Activated CD8-positive, alpha-beta memory T cell treated with anti-CD3 and anti-CD28 coated beads, Interleukin-2, amount 50 U/mL, for 1 hour (primary cell): Measurements from ENCODE around the gene DIP2B.

Experiments
- DNase-seq: peaks from one replicate; pipeline ENCODE4 v3.0.0-alpha.2; 2020; ENCODE audit errors: extremely low read depth

The DIP2B gene

DNA sequence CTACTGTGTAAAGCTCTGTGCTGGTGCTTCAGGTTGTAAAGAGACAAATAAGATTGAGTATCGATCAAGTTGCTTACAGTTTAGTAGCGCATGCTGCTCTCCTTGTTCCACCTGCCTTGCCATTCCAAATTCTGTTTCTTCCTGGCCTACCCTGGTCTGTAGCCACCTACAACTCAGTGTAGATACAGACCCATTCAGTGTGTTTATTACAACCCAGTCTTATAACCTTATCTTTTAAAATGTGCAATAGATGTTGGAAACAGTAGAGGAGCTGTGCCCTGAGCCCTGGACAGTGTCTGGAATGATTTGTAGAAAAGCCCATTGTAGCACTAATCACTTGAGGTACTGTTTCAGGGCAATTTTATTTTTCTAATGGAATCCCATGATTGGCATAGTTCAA lies 68.5 kb downstream of the DIP2B start:
- no peak for DNase-seq

DNA sequence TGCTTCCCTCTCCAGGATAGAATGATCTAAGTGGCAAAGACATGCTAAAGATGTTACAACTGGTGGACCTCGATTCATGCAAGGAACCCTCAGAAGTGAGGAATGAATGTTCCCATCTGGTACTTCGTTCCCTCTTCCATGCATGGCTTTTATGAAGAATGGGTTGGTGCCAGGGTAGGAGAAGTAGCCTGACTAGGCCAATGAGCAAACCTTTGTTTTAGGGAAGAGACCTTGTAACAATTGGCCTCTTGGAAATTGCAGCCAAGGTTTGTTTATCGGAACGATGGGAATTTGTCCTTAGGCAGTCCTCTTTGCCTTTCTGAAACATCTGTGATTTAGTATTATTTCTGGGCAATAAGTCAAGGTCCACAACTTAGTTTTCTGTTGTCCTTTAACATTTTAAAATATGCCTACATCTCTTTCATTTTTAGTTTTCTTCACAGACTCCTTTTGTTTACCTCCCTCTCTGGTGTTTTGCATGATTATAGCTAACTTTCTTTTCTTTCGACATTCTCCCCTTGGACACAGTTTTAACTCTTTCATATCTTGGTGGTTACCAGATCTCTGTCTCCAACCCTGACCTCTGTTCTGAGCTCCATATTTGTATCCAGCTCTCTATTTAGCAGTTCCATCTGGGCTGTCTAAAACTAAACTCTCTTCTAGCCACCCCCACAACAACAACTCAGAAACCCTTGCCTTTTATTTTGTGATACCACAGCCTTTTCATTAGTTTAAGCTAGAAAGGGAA lies 70.0 kb downstream of the DIP2B start:
- DNase-seq = no peak

- DNase-seq = no peak
These were observed 75.0 kb downstream of the DIP2B start for GRCh38 chr12:50579757-50580267.

GRCh38 chr12:50580436-50580835 lies 75.7 kb downstream of the DIP2B start:
- no peak for DNase-seq

DNA sequence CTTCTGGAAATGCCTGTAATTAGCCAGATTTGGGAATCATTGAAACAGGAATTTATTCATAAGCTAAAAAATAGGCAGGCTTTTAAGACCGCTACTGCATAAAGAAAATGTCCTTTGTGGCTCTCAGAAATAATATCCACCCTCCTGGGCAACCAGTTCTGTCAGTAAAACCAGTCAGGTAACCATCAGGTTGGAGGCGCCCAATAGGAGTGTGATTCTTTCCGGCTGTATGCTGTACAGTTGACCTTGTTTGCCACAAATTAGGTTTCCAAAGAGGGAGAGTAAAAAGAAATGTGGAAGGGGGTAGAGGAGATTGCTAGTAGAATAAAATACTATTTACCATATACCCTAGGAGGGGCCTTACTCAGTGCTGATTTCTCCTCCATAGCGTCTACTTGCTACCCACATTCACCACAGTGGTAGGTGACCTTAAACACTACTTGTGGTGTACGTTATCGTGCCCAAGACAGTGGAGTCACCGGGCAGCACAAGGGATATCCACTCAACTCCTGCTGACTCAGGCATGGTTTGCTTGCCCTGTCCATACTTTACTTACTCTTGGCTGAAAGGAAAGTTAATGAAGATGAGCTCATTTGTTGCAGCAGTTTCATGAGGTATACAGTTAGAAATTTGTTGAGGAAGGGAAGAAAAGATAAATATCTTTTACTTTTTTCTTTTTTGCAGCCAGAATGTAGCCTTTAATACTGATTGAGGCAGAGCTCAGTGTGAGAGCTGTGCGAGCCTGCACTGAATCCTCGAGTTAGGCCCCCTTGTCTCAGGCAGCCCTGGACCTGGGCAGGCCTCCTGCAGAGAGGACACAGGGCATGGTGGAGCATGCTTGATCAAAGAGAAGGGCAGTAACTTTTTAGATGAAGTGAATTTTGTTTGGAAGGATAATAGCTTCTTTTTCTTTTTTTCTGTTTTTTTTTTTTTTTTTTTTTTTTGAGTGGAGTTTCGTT lies 76.7 kb downstream of the DIP2B start:
- DNase-seq = no peak

DNA sequence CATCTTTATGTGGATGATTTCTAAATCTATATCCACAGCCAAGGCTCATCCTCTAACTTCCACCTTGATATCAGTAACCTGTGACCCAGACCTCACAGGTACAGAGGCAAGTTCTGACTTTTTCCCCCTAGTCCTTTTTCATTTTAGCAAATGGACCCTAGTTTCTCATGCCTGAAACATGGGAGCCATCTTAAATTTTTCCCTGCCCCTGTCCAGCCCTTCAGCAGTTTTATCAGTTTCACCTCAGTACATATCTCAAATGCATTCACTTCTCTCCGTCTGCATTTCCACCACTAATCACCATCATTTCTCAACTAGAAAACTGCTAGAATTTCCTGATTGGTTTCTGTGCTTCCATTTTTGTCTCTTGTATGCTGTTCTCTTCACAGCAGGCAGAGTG lies 79.3 kb downstream of the DIP2B start:
- no peak for DNase-seq

GRCh38 chr12:50589650-50590435 lies 85.1 kb downstream of the DIP2B start:
- DNase-seq = no peak

GRCh38 chr12:50590869-50591268 lies 86.1 kb downstream of the DIP2B start:
- no peak for DNase-seq

DNA sequence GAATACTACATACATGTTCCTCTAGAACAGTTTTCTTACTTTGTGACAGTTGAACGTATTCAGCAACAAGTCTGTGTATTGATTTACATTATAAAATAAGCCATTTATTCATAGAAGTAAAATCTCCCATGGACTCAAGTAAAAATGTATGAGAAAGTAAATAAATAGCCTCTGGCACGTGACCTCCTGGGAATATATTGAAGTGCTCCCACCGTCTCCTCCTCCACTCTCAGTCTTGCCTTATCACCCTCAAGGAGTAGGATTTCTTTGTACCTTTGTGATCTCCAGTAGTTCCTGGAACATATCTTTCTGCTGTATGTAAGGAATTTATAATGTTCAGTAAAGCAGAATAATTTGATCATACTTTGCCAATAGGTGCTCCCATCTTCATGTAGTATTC lies 90.9 kb downstream of the DIP2B start:
- DNase-seq = no peak

GRCh38 chr12:50597200-50598195 lies 92.7 kb downstream of the DIP2B start:
- DNase-seq = peak; percentile 17

GRCh38 chr12:50598321-50598862 lies 93.6 kb downstream of the DIP2B start:
- DNase-seq = no peak

DNA sequence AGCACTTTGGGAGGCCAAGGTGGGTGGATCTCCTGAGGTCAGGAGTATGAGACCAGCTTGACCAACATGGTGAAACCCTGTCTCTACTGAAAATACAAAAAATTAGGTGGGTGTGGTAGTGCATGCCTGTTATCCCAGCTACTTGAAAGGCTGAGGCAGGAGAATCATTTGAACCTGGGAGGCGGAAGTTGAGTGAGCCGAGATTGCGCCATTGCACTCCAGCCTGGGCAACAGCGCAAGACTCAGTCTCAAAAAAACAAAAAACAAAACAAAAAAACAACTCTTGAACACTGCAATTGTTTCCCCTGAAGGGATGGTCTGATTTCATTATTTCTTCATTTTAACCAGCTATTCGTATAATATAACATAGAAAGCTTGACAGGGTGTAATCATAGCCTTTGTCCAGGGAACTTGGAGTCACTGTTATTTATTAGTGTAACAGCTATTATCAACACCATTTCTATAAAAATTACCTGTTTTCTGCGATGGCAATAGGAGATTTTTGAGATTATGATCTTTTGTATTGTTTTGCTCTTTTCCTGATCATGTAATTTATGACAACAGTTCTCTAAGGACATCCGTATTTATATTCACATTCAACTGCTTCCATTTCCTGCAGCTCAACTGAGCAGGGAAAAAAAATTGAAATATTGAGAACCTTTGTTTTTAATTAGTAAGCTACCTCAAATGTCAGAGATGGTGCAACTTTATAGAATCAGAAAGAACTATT lies 94.7 kb downstream of the DIP2B start:
- DNase-seq = no peak

- DNase-seq = no peak
These were observed 95.6 kb downstream of the DIP2B start for GRCh38 chr12:50600364-50600763.

GRCh38 chr12:50603817-50604639 lies 99.2 kb downstream of the DIP2B start:
- no peak for DNase-seq

- DNase-seq = no peak
These were observed 99.8 kb downstream of the DIP2B start for GRCh38 chr12:50604640-50604920.

DNA sequence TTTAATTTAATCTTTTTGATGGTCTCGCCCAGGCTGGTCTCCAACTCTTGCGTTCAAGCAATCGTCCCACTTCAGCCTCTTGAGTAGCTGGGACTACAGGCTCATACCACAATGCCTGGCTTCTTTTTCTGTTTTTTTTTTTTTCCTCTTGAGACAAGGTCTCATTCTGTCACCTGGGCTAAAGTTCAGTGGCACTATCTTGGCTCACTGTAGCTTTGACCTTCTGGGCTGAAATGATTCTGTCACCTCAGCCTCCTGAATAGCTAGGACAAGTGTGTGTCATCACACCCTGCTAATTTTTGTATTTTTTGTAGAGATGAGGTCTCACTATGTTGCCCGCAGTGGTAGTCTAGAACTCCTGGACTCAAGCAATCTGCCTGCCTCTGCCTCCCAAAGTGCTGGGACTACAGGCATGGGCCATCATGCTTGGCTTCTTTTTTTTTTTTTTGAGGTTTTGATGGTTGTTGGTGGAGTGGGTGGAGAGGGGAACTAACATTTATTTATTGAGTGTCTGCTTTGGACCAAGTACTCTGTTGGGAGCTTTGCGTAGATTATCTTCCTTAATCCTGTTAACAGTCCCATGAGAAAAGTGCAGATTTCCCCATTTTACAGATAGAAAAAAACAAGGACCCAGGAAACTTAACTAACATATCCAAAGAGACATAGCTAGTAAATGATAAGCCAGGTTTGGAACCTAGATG lies 102.0 kb downstream of the DIP2B start:
- DNase-seq = no peak

GRCh38 chr12:50609292-50609874 lies 104.6 kb downstream of the DIP2B start:
- no peak for DNase-seq

DNA sequence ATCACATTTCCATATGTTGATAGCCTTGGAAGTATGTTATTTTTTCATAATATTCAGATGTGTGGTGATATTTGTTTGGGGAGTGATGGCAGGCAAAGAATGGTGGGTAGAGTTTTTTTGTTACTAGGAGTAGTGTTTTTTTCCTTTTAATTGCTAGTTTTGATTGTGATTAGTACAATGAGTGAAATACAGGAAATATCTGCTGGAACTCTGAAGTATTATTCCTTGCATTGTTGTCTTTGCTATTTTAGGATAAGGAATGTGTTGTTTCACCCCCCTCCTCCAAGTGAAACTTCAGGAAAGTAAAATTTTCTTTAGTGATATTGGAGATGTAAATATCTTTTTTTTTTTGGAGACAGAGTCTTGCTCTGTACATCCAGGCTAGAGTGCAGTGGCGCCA lies 105.4 kb downstream of the DIP2B start:
- no peak for DNase-seq
